Glomerular endothelial cell (primary cell): ENCODE results near the gene LAMTOR2. TPM values are rescaled to one million over a fixed set of nuclear protein-coding genes. Genes with fewer than 3 reads are reported as not detected.
"Not testable (repeated sequence)": the region's sequence is repeated elsewhere in the genome, so short reads cannot be mapped to it uniquely, and the experiment has no call there.

Experiments
- DNase-seq: peaks from one replicate; pipeline ENCODE4 v3.0.0-alpha.2; 2011; ENCODE audit warnings: low read depth, low spot score; ENCODE audit errors: extremely low read depth
- total RNA-seq: library from RNA; depleted of rRNA; stranded (reverse); fragments of >200 nt; gene quantifications from 2 replicates; pipeline ENCODE4 v1.2.3, GENCODE V29; 2015

LAMTOR2 gene
- total RNA-seq, 1 donor from 2014 or later, result 113 TPM

DNA sequence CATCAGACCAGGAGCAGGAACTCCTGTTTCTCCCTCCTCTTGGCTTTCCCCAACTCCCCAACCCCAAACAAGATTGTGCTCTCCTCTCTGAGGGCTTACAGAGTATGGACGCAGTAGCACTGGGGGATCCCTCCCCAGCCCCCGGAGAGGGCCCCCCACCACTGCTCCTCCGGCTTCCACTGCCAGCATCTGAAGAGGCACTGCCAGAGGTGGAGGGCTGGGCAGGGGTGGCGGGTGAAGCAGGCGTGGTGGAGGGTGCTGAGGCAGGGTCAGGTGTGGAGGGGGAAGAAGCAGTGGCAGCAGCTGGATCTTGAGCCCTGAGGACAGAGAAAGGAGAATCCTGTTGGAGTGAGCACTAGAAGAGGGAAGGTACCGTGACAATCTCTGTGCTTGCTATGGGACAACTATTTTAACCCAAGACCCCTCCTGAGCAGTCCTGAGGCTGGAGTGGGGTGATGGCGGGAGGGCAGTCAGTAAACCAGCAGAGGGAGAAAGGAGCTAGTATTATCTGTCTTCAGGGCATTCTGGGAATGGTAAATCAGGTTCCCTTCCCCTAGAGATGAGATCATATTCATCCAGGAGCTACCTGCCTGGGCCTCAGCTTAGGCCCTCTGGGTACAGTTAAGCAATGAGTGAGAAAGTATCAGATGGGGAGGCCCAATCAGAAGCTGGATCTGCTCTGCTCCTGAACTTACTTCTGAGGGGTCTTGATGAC, 3.4 kb upstream of the LAMTOR2 start:
- no peak for DNase-seq

DNA sequence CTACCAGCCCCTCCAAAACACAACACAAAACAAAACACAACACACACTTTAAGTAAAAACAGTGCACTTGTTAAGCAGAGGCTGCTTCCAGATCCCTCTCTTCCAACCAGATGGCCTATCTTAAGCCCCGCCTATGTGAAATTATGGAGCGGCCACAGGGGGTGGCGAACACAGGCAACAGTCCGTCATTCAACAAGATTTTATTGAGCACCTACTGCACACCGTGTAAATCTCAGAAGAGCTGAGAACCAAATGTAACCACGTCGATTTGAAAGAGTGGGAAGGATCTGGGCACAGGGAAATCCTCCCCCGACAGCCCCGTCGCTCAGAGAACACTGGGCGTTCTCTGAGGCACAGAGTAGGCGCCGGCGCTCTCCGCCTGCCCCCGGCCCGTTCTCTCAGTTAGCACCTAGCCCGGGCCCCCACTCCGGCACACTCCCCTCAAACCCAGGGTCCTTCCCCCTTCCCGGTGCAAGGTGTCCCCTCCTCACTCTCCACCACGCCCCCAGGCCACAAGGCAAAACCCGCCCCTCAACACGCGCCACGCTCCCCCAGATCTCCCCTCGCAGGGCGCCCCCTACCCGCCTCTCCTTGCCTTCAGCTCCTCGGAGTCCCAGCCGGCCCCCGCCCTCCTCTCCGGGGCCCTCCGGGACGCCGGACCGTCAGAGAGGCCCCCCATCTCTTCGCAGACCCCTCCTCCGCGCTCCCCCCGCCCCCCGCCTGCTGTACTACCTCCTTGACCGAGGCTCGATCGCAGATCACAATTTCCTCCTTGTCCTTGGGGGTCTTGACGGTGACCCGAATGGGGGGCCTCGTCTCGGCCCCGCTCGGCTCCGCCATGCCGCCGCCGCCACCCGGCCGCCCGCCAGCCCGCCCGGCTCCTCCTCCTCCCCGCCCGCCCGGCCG, 1.5 kb upstream of the LAMTOR2 start:
- no peak for DNase-seq

DNA sequence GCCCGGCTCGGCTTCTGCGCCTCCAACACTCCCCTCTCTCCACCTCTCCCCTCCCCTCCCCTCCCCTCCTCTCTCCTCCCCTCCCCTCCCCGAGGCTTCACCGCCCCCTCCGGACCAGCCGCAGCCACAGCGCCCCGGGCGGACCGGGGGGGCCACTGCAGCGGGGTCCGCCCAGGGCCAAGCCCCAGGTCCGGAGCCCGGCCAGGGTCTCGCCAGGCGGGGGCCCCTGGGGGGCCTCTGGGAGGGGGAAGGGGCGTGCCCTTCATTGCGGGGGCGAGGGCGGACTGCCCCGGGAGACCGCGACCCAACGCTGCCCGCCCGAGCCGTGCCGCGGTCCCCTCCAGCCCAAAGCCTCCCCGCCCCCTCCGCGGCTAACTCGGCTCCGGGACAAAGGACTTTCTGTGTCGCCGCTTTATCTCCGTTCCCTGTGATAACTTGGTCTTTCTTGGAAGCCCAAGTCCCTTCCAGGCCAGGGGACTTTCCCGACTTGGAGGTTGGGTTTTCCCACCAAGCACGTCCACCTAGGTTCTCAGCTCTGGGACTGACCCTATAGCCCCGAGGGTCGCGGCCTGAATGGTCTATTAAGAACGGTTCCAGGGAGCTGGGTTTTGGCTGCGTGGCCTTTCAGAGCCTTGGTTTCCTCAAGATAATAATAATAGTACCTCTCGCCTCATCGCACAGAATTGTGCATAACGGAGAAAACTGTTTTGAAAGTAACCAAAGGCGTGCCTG, 648 bp upstream of the LAMTOR2 start, which contains the start of gene UBQLN4:
TSS of gene UBQLN4 (minus strand) at position 31 of the 732 bp plus-strand sequence. CDS start 97 bp downstream, outside the sequence.
- no peak for DNase-seq

GRCh38 chr1:156055281-156056048, 883 bp downstream of the LAMTOR2 start:
- DNase-seq, result no peak

GRCh38 chr1:156056326-156056849, 1.8 kb downstream of the LAMTOR2 start:
- no peak for DNase-seq

- no peak for DNase-seq
Measured at GRCh38 chr1:156060937-156061636, 6.5 kb downstream of the LAMTOR2 start, which contains the start of gene RAB25. Gene RAB25 (plus strand): TSS chr1:156061160. CDS start chr1:156061401, 241 bp downstream.

- DNase-seq, result no peak
Measured at GRCh38 chr1:156062189-156062588, 7.6 kb downstream of the LAMTOR2 start.

- no peak for DNase-seq
Measured at GRCh38 chr1:156063997-156064285, 9.4 kb downstream of the LAMTOR2 start.

- DNase-seq, result no peak
Measured at GRCh38 chr1:156064615-156065014, 10.0 kb downstream of the LAMTOR2 start.

GRCh38 chr1:156065212-156065611, 10.6 kb downstream of the LAMTOR2 start:
- no peak for DNase-seq

- no peak for DNase-seq
Measured at GRCh38 chr1:156065871-156066270, 11.3 kb downstream of the LAMTOR2 start.

DNA sequence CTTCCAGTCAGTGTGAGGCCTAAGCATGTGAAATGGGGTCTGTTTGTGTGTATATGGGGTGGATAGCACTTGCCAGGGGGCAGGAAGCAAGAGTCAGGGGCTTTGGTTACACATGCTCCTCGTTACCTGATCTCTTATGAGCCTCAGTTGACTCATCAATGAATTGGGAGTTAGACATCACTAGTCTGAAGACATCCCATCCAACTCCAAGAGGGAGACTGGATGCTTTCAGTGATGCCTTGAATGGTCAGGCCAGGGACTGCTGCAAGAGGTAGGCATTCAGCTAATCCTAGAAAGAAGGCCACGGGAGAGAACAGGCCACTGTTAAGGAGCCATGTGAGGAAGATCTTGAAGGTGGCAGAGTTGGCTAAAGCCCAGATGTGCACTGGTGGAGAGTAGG, 12.7 kb downstream of the LAMTOR2 start:
- DNase-seq, result no peak

DNA sequence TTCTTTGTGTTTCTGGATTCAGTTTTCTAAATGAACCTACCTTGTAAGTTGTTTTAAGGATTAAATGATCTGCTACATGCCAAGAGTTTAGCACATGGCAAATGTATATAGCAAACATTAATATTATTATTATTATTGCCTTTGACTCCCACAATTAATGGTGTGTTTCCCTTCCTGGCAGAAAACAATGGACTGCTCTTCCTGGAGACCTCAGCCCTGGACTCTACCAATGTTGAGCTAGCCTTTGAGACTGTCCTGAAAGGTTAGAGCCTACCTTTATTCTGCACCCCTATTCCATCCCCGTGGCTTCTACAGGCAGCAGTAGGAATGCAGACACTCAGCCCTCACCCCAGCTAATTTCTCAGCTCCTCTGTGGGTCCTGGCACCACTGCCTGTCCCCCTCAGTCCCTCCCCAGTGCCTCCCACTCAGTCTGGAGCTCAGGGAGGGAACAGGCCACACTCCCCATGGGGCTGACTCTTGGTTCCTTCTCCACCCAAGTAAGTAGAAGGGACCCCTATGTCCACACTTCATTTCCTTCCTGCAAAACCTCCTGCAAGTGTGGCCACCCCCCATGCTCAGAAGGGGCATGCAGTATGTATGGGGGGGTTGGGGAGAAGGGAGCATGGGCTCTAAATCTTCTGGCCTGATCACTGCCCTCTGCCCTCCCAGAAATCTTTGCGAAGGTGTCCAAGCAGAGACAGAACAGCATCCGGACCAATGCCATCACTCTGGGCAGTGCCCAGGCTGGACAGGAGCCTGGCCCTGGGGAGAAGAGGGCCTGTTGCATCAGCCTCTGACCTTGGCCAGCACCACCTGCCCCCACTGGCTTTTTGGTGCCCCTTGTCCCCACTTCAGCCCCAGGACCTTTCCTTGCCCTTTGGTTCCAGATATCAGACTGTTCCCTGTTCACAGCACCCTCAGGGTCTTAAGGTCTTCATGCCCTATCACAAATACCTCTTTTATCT, 15.2 kb downstream of the LAMTOR2 start:
- DNase-seq, result no peak

GRCh38 chr1:156070548-156070947, 16.0 kb downstream of the LAMTOR2 start:
- no peak for DNase-seq

- not testable (repeated sequence) for DNase-seq
Measured at GRCh38 chr1:156071332-156071816, 16.8 kb downstream of the LAMTOR2 start.

- DNase-seq, result no peak
Measured at GRCh38 chr1:156072251-156072650, 17.7 kb downstream of the LAMTOR2 start.

- no peak for DNase-seq
Measured at GRCh38 chr1:156073110-156073687, 18.6 kb downstream of the LAMTOR2 start.

DNA sequence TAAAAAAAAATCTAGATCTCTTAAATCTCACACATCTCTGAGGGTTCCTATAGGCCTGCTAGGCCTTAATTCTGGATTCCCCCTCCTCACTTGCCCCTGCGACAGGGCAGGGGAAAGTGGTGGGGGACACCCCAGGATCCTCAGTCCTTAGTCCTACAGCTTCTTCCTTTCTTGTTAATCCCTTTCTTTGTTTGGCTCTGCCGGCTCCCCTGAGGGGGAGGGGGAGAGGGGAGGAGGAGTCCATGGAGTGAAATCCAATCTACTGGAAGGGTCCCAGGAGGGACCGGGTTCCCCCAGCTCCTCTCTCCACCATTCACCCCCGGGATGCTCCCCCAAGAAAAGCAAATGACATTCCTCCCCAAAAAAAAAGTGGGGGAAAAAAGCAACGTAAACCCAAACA, 19.2 kb downstream of the LAMTOR2 start:
- no peak for DNase-seq
